Right atrium auricular region (tissue), 2 donors: ENCODE results near the gene FAM193B. TPM values are rescaled to one million over a fixed set of nuclear protein-coding genes. Genes with fewer than 3 reads are reported as not detected.

Experiments
- DNase-seq: peaks from one replicate; pipeline ENCODE4 v3.0.0-alpha.2; 2019; ENCODE audit warnings: low spot score
- H3K27ac ChIP-seq, 2 donors: fragments of 200-600 bp; sonication (generic); 1 replicate in 1 of 2; 2 replicates in 1 of 2; pipeline ENCODE4 v1.5.1; 2016 to 2019
- H3K27me3 ChIP-seq, 2 donors: fragments of 200-600 bp; sonication (generic); one replicate each; pipeline versions ENCODE4 v1.5.1 to v1.6.0; 2017 to 2019
- H3K36me3 ChIP-seq: fragments of 200-600 bp; sonication (generic); one replicate; pipeline ENCODE4 v1.5.1; 2016
- H3K4me1 ChIP-seq, 2 donors: fragments of 200-600 bp; sonication (generic); one replicate each; pipeline versions ENCODE4 v1.5.1 to v1.6.0; 2017 to 2019
- H3K4me3 ChIP-seq, 2 donors: fragments of 200-600 bp; sonication (generic); 1 replicate in 1 of 2; 2 replicates in 1 of 2; pipeline ENCODE4 v1.5.1; 2017 to 2019; ENCODE audit warnings: mild to moderate bottlenecking in 1 of 2, moderate library complexity in 1 of 2
- H3K9me3 ChIP-seq, 2 donors: fragments of 200-600 bp; sonication (generic); one replicate each; pipeline ENCODE4 v1.5.1; 2019
- total RNA-seq, 2 donors: library from RNA; depleted of rRNA; stranded (reverse); fragments of >200 nt; gene quantifications; one replicate each; pipeline ENCODE4 v1.1.0, GENCODE V29; 2016
- TF ChIP-seq, protein P1 (sequence below), 2 donors: fragments of 200-600 bp; sonication (generic); IDR thresholded peaks; one replicate each; pipeline ENCODE4 v1.5.1; 2019; ENCODE audit warnings: antibody characterized with exemption in 2 of 2

FAM193B gene
- total RNA-seq, 2 donors from 2014 or later = 9.8 to 20.7 TPM

GRCh38 chr5:177524941-177525655, 29.3 kb downstream of the FAM193B start:
- Histone ChIP-seq H3K27ac (no peak overlapping the region), H3K4me3 (no peak overlapping the region), H3K36me3 (peaks cover 85% of the 10 kb centered on the region), H3K9me3 (no peaks in the 10 kb centered on the region), H3K27me3 (no peaks in the 10 kb centered on the region), H3K4me1 (peaks cover 0 to 5% of the 10 kb centered on the region in 2 donors)
- no peak for DNase-seq
- TF ChIP-seq, protein P1, sequence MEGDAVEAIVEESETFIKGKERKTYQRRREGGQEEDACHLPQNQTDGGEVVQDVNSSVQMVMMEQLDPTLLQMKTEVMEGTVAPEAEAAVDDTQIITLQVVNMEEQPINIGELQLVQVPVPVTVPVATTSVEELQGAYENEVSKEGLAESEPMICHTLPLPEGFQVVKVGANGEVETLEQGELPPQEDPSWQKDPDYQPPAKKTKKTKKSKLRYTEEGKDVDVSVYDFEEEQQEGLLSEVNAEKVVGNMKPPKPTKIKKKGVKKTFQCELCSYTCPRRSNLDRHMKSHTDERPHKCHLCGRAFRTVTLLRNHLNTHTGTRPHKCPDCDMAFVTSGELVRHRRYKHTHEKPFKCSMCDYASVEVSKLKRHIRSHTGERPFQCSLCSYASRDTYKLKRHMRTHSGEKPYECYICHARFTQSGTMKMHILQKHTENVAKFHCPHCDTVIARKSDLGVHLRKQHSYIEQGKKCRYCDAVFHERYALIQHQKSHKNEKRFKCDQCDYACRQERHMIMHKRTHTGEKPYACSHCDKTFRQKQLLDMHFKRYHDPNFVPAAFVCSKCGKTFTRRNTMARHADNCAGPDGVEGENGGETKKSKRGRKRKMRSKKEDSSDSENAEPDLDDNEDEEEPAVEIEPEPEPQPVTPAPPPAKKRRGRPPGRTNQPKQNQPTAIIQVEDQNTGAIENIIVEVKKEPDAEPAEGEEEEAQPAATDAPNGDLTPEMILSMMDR (IDR thresholded peaks at IDR 0.05) = no peak

GRCh38 chr5:177524539-177524900, 29.8 kb downstream of the FAM193B start:
- no peak for DNase-seq
- Histone ChIP-seq H3K9me3 (no peaks in the 10 kb centered on the region), H3K27me3 (no peaks in the 10 kb centered on the region), H3K36me3 (peaks cover 85% of the 10 kb centered on the region), H3K27ac (no peak overlapping the region), H3K4me1 (no peaks in the 10 kb centered on the region), H3K4me3 (no peak overlapping the region)
- TF ChIP-seq, protein P1 (IDR thresholded peaks at IDR 0.05) = no peak

DNA sequence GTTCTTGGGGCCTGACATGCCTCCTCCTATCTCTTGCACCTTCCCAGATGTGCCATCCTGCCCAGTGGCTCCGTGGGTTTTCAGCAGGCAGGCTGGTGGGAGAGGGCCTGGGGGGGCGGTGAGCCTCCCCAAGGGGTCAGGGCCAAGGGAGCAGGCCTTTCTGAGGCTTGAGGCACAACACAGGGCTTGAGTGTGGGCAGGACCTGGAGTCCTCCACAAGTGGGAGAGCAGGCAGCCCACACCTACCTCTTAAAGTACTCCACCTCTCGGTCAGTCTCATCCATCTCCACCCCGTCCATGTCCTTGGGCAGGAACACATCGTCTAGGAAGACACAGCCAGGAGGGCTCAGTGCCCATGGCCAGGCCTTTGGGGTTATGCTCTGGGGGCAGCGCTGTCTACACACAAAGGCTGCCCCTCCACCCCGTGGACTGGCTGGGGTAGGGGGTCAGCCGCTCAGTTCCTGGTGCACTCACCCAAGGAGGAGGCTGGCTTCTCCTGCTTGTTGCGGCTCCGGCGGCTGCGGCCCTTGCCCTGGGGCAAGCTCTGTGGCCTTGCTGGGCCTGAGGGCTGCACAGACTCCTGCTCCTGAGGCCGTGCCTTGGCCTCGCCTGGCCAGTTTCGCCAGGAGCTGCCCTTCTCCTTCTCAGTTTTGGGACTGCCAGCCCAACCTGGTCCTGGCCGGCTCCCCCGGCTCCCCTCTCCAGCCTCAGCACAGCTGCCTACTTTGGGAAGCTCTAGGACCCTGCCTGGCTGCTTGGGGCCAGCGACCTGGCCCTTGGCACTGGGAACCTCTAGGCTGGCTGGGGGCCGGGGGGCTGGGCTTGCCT, 30.4 kb downstream of the FAM193B start:
- H3K4me3 ChIP-seq = no peak overlapping the region
- no peaks in the 10 kb centered on the region for H3K27me3 ChIP-seq
- TF ChIP-seq, protein P1 (IDR thresholded peaks at IDR 0.05) = no peak
- H3K36me3 ChIP-seq = peaks cover 83% of the 10 kb centered on the region
- H3K27ac ChIP-seq = no peak overlapping the region
- no peak for DNase-seq
- peaks cover 0 to 4% of the 10 kb centered on the region in 2 donors for H3K4me1 ChIP-seq
- H3K9me3 ChIP-seq = no peaks in the 10 kb centered on the region

GRCh38 chr5:177520916-177521513, 33.3 kb downstream of the FAM193B start:
- Histone ChIP-seq H3K36me3 (peaks cover 63% of the 10 kb centered on the region), H3K4me1 (peaks cover 0 to 13% of the 10 kb centered on the region in 2 donors), H3K27ac (no peak overlapping the region), H3K27me3 (no peaks in the 10 kb centered on the region), H3K9me3 (no peaks in the 10 kb centered on the region), H3K4me3 (no peak overlapping the region)
- no peak for DNase-seq
- TF ChIP-seq, protein P1 (IDR thresholded peaks at IDR 0.05) = no peak

DNA sequence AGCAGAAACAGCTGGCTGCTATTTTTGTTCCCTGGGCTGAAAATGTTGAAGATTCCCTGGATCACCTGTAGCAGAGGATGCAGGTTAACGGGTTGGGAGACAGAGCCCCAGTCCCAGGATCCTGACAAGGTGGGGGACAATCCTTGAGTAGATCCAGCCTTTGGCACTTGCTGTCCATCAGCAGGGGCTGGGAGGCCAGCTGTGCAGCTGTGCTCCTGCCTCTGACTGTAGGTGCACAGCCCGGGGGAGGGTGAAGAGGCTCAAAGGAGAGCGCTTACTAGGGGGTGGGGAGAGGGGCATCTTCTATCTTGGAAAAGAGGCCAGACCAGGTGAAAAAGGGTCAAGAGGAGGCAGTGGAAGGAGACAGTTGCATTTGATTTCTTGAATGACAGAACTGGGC, 34.1 kb downstream of the FAM193B start:
- DNase-seq = no peak
- Histone ChIP-seq H3K4me3 (no peak overlapping the region), H3K4me1 (peaks cover 0 to 20% of the 10 kb centered on the region in 2 donors), H3K36me3 (peaks cover 61% of the 10 kb centered on the region), H3K9me3 (no peaks in the 10 kb centered on the region), H3K27me3 (no peaks in the 10 kb centered on the region), H3K27ac (no peak overlapping the region)
- TF ChIP-seq, protein P1 (IDR thresholded peaks at IDR 0.05) = no peak
